Measurements from ENCODE around the gene NEB. TPM values are rescaled to one million over a fixed set of nuclear protein-coding genes. Genes with fewer than 3 reads are reported as not detected.
A peak's percentile ranks its signal among the peaks of the same experiment; 100 is the strongest.

The NEB gene
- total and polyA plus RNA-seq, 2 of the 13 experiments (the other 11 are each of a cell fraction or from before 2014, with no cell fraction given) = 0.21 to 0.24 TPM

DNA sequence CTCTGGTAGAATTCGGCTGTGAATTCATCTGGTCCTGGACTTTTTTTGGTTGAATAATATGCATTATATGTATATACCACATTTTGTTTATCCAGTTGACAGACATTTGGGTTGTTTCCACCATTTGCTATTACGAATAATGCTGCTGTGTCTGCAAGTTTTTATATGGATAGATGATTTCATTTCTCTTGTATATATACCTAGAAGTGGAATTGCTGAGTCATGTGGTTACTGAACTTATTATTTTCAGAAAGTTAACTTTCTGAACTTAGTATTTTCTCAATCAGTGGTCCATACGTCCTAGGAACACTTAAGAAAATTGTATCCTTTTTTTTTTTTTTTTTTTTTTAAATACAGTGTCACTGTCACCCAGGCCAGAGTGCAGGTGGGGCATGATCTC lies 261.3 kb downstream of the NEB start:
- Histone ChIP-seq H2AFZ (ENCODE audit: low read length) (no peak overlapping the region), H3K4me3 (replicated peaks in 1 of 3; ENCODE audit: insufficient read depth in 1 of 3, low read depth in 2 of 3, low read length in 3 of 3) (no peak overlapping the region), H3K36me3 (replicated peaks in 1 of 2; ENCODE audit: control insufficient read depth in 1 of 2, insufficient read depth in 2 of 2, low read length in 2 of 2) (peaks cover 16 to 74% of the 10 kb centered on the region in 2 experiments), H3K4me1 (ENCODE audit: insufficient read depth, low read length) (no peaks in the 10 kb centered on the region), H3K9ac (ENCODE audit: insufficient read depth, low read depth, low read length) (no peak overlapping the region), H3K27ac (ENCODE audit: extremely low read length, insufficient read depth, low read length) (no peak overlapping the region), H3K4me2 (ENCODE audit: low read depth, low read length) (no peak overlapping the region), H3K9me3 (ENCODE audit: low read length) (no peaks in the 10 kb centered on the region), H4K20me1 (ENCODE audit: insufficient read depth, low read length) (no peaks in the 10 kb centered on the region), H3K27me3 (ENCODE audit: control insufficient read depth in 1 of 2, insufficient read depth in 2 of 2, low read length in 2 of 2) (no peaks in the 10 kb centered on the region), H3K79me2 (ENCODE audit: insufficient read depth, low read length) (no peaks in the 10 kb centered on the region)
- in situ Hi-C loops (cut with HindIII; ENCODE audit: extremely low pct_ligation_motif_present, low pct_unique_long_range_greater_than_20kb) (loop anchor here (25.0 kb wide), 1 partner anchor 1189 kb away; no protein-coding TSS in a partner anchor), intact Hi-C loops (cut with micrococcal nuclease; ENCODE audit: unreplicated experiment) (loop anchor here (5.0 kb wide), 1 partner anchor 554 kb away; no protein-coding TSS in a partner anchor)
- DNase-seq (ENCODE audit: low spot score) (no peak), FAIRE-seq (no peak), ATAC-seq (no peak)
- peak; percentile 71 for TF ChIP-seq NFE2L2 (IDR thresholded peaks at IDR 0.05; ENCODE audit: low read length)
- TF ChIP-seq MAFF (IDR thresholded peaks at IDR 0.05; ENCODE audit: low read depth, low read length) = peak; percentile 79
- TF ChIP-seq ZNF788 (CRISPR knock-in tag; IDR thresholded peaks at IDR 0.05; ENCODE audit: borderline replicate concordance) = no peak
- peak; percentile 79 to 91 for TF ChIP-seq MAFK (conservative IDR thresholded peaks at IDR 0.05 in 1 of 2, IDR thresholded peaks at IDR 0.05 in 1 of 2; ENCODE audit: low read length in 2 of 2)
- no peak for TF ChIP-seq ZNF414 (CRISPR knock-in tag; IDR thresholded peaks at IDR 0.05)
- TF ChIP-seq ZNF326 (CRISPR knock-in tag; IDR thresholded peaks at IDR 0.05; ENCODE audit: borderline replicate concordance) = no peak
- no peak for TF ChIP-seq ZBTB44 (CRISPR knock-in tag; IDR thresholded peaks at IDR 0.05)
- ChIA-PET POLR2A (no interaction called here), CTCF (ENCODE audit: low intra/inter-chr PET ratio, low total read pairs) (no interaction called here)
- BruUV-seq (replicated peaks) = no TSS peak
- WGBS (ENCODE audit: low lambda C conversion rate) = 96% methylated on average over 3 of the region's 3 CpGs
